ENCODE measurements around the gene MAP3K21.

DNA sequence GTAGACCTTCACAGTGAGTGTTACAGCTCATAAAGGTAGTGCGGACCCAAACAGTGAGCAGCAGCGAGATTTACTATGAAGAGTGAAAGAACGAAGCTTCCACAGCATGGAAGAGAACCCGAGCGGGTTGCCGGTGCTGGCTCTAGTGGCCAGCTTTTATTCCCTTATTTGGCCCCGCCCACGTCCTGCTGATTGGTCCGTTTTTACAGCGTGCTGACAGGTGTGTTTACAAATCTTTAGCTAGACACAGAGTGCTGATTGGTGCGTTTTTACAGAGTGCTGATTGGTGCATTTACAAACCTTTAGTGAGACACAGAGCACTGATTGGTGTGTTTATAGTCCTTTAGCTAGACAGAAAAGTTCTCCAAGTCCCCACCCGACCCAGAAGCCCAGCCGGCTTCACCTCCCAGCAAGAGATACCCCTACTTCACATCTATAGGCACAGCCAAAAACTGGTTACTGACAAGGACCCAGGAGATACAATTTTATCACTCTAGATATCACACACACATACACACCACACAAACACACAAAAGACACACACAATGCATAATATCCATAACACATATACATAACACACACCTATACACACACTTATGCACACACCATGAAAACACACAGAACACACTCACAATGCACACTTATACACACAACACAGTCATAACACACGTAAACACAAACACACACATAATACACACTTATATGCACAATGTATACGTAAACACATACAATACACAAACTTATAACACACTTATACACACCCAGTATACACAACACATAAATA, 68.5 kb downstream of the MAP3K21 start:
- TF ChIP-seq YY1 (IDR thresholded peaks at IDR 0.05; ENCODE audit: low read depth, low read length) (no peak), KDM5A (IDR thresholded peaks at IDR 0.05; ENCODE audit: low read length) (no peak), CHD2 (IDR thresholded peaks at IDR 0.05; ENCODE audit: low read length) (no peak), POLR2A (IDR thresholded peaks at IDR 0.05; ENCODE audit: control extremely low read depth in 1 of 2, low read depth in 2 of 2, low read length in 2 of 2) (no peak), EZH2 (IDR thresholded peaks at IDR 0.05; ENCODE audit: low read depth, low read length, severe bottlenecking) (no peak), EP300 (IDR thresholded peaks at IDR 0.05; ENCODE audit: borderline replicate concordance in 1 of 2, low read depth in 2 of 2, low read length in 2 of 2) (no peak), TAF1 (IDR thresholded peaks at IDR 0.05; ENCODE audit: low read depth, low read length) (no peak), SIN3A (conservative IDR thresholded peaks at IDR 0.05 in 1 of 2, IDR thresholded peaks at IDR 0.05 in 1 of 2; ENCODE audit: low read depth in 1 of 2, low read length in 2 of 2) (no peak), BACH1 (IDR thresholded peaks at IDR 0.05; ENCODE audit: low read length) (no peak)
- TF ChIP-seq, protein P1, sequence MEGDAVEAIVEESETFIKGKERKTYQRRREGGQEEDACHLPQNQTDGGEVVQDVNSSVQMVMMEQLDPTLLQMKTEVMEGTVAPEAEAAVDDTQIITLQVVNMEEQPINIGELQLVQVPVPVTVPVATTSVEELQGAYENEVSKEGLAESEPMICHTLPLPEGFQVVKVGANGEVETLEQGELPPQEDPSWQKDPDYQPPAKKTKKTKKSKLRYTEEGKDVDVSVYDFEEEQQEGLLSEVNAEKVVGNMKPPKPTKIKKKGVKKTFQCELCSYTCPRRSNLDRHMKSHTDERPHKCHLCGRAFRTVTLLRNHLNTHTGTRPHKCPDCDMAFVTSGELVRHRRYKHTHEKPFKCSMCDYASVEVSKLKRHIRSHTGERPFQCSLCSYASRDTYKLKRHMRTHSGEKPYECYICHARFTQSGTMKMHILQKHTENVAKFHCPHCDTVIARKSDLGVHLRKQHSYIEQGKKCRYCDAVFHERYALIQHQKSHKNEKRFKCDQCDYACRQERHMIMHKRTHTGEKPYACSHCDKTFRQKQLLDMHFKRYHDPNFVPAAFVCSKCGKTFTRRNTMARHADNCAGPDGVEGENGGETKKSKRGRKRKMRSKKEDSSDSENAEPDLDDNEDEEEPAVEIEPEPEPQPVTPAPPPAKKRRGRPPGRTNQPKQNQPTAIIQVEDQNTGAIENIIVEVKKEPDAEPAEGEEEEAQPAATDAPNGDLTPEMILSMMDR (IDR thresholded peaks at IDR 0.05; ENCODE audit: control extremely low read depth in 1 of 3, insufficient read depth in 1 of 3, low read depth in 1 of 3, low read length in 3 of 3) = no peak

Data from H1 (cell line).